Renal cortex interstitium (tissue), 11 donors: Measurements from ENCODE around the gene FNDC3B. TPM values are rescaled to one million over a fixed set of nuclear protein-coding genes. Genes with fewer than 3 reads are reported as not detected.
A peak's percentile ranks its signal among the peaks of the same experiment; 100 is the strongest.

Experiments used
- DNase-seq, 11 donors: peaks; one replicate each; pipeline ENCODE4 v3.0.0-alpha.2; 2013; ENCODE audit warnings: low read depth in 9 of 11, low spot score in 4 of 11; ENCODE audit errors: extremely low read depth in 1 of 11
- polyA plus RNA-seq, 3 donors: library from polyadenylated mRNA; unstranded; fragments of 120-200 nt; gene quantifications; one replicate each; pipeline ENCODE4 v1.2.1, GENCODE V29; 2013; ENCODE audit not compliant: insufficient read length in 3 of 3

The FNDC3B gene
- polyA plus RNA-seq, 3 donors, result 55.0 to 61.0 (median 59.9) TPM

DNA sequence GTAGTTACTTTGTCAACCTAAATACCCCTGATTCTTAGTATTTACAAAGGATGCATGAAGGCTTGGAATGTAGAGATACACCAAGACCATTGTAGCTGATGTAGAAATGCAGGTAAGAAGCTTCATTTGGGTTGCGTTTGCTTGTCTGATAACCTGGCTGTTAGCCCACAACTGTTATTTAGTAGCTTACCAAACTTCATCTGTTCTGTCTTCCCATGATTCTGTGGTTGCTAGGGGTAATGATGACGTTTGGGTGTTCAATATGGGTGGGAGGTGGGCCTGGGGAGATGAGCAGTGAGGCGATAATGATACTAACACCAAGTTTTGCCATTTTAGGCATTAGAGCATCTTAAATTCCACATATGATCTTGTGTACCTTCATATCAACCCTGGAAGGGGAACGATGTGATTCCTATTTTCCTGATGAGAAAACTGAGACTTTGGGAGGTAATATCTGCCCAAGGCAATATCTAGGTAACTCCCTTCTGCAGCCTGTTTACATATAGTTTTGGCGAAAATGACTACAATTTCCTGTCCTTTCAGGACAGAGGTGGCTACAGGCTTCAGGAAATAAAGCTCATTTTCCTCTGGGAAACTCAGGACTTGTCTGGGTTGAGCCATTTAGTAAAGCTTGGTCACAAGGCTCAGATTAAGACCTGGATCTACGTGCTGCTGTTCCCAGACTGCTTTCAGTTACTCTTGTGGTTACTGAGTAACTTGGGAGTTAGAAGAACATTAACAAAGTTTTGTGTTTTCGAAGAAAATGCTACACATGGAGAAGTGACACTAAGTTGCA lies 26.8 kb downstream of the FNDC3B start:
- DNase-seq, result peak in 6 of 11 donors; percentile 29 to 84 (median 65)

DNA sequence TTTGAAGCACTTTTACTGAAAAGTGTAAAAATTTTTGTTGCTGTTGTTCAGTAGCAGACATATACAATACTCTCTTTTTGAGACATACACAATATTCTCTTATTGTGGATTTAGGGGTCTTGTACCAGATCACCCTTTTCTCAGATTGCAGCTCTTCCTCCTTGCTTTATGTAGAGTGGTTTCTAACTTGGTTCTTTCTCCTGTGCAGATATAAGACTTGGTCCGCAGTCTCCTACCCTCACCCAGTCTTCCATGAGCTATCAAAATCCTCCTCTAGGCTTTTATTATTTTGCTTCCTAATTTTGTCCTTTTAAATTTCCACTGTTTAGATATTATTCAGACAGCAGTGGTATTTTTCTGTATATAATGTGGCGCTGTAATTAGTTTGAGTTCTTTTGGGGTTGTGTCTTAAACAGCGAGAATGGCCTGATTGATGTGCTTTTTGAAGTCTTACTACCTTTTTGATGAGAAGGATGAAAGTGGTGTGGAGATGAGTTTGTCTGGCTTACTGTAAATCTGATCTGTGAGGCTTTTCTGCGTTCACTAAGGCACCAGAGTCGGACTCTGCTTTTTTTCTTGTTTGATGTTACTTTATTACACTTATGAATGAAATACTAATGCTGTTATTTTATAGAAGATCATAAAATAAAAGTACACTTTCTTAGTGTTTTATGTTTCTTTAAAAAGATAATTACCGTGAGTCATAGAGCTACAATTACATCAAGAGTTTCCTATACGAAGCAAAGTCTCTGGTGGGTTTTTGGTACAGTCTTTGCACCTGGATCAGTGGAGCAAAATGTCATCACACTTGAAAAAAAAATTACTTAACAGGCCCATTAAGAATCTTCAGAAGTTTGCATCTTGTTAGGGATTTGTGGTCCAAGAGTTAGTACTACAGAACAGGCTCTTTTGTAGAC lies 27.8 kb downstream of the FNDC3B start:
- no peak for DNase-seq

DNA sequence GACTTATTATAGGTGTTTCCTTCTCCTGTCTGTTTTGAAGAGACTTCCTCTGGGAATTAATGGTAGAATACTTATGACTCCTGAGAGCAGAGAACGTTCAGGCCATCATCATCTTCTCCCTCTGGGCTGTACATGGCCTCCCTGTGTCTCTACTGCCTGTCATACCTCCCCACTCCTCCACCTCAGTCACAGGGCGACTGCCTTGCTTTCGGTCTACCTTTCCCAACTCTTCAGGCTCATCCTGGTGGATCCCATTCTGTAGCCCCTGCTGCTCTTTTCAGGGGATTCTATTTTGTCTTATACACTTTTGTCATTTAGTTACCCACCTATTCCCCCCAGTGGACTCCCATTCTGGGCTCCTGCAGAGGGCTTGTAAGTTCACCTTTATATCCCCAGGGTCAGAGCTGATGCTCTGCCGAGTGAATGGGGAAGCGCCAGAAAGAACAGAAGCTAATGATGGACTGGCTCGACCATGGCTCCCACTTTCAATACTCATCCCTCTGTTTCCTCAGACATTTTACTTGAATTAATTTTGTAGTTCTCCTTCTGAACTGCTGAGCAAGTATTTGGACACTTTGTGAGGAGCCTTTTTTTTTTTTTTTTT lies 28.6 kb downstream of the FNDC3B start:
- DNase-seq, result no peak

DNA sequence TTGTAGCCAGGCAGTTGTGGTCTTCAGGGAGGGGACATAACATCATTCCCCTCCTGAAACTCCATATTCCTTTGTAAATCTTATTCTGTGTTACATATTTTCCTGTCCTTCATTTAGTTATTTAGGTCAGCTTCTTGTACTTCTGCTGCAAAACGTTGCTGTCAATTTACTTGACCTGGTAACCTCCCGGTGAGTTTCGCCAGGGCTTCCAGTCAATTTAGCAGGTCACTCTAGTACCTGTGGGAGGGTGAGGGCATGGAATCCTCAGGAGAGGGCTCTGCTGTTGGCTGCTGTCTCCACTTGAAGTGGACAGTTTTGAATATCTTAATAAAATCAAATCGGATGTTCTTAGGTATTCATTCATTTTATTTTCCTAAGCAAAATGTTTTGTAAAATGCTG lies 29.6 kb downstream of the FNDC3B start:
- DNase-seq, result no peak

DNA sequence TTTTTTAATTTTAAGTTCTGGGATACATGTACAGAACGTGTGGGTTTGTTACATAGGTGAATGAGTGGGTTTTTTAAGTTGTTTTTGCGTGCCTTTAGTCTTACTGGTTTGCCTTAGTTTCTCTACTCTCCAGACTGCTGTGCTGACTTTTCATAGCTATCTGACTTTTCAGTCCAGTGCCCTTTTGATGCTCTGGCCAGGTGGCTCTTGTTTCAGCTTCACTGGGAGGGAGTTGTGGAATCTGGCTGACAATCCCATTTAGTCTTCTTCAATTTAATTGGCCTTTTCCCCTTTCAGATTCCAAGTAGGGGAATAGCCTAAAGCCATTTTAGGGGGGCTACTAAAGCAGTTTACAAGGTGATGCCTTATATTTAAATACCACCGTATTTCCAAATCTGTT lies 30.1 kb downstream of the FNDC3B start:
- DNase-seq, result peak in 2 of 11 donors; percentile 48 to 57

DNA sequence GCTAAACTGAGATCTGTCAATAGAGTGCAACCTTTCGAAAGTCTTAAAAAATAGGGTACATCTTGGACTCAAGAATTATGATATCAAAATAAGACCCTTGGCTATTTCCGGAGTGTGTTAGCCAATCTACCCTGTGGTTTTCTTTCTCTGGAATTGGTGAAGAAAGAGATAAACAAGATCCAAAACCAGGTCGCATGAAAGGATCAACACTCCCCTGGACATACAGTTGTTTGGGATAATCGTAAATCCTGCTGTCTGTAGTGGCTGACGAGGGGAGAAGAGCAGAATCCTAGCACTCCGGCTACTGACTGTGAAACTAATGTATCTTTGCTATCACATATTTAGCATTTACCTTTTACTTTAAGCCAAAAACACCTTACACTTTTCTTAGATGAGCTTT lies 30.9 kb downstream of the FNDC3B start:
- peak in 1 of 11 donors; percentile 24 for DNase-seq

DNA sequence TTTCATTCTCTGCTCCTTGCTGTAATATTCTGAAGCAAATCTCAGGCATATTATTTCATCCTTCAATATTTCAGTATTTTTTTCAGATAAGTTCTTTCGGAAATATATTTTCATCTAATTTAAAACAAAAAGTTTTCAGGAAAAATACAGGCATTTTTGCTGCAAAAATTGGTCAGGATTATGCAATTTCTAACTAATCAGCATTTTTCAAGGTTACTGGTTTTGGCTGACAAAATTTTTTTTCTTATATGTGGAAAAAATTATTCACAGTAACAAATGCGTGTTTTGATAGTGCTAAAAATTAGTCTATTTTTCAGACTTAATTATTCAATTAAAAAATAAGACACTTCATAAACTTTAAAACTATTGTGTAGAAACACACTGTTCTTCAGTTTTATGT lies 31.4 kb downstream of the FNDC3B start:
- no peak for DNase-seq

DNA sequence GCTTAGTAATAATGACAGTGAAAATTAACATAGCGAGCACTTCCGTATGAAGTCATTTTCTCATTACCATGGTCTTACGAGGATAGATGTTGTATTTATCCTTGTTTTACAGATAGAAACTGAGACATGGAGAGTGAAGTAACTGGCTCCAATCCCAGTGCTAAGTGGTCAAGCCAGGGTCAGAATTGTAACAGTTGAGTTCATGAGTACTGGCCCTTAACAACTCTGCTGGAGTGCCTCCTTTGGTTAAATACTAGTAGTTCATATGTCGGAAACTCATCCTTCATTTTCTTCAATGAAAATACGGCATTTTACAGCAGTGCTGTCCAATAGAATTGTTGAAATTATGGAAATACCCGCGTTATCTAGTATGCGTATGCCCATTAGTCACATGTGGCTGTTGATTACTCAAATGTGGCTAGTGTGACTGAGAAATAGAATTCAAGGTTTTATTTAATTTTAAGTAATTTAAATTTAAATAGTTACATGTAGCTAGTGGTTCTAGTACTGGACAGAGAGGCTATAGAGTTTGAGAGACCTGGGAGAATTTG lies 32.5 kb downstream of the FNDC3B start:
- no peak for DNase-seq

DNA sequence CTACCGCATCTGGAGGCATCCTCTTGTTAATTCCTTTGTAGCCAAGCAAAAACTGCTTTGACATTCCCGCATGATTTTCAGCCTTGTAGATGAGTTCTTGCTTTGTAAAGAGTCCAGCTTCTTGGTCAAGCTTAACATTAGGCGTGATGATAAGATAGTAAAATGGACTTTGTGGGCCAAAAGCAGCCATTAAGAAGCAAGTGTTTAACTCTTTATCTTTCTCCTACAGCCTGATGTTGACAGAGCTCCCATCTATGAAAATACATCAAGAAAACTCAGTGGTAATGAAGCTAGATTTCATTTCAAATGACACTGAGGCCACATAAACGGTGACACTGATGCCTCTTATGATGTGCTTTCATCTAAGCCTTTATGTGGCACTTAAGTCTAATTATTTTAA lies 33.2 kb downstream of the FNDC3B start:
- no peak for DNase-seq

DNA sequence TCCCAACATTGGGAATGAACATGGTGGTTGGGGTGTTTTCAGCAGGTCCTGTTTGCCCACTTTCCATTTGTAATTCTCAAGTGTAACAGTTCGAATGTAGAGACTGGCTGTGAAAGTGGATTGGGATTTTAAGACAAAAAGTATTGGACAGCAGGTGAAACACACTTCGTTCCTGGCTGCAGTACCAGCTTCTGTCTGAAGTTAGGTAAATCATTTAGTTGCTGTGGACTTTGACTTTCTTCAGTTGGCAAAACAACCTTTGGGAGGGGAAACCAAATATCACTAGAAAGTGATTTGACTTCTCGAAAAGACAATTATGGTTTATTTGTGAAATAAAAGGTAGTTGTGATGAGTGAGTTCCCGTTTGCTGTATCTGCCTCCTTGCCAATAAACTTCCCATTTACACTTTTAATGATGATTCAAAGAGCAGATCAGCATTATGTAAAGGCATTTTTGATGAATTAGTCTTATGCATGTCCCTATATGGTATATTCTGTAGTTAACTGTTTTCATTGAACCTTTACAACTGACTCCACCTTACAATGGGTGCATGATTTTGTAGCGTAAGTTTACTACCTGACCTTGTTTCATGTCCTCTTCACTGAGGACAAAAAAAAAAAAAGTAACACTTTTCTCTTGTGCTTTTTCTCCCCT lies 34.0 kb downstream of the FNDC3B start:
- DNase-seq, result no peak

DNA sequence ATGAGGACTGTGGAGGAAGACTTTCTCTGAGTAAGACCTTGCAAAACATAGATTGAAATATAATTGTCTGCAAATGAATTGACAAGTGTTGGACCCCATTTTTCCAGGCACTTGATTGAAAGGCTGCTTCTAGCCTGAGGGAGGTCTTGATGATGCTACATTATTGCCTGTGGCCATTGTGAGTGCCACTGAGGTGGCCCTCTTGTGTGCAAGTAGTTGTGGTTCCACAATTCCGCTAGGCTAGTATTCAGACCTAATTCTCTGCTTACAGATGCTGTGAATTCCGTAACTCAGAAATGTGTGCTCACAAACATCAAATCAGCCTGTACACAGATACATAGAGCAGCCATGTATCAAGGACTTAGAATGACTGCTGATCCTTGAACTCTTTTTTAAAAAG lies 34.7 kb downstream of the FNDC3B start:
- DNase-seq, result no peak

DNA sequence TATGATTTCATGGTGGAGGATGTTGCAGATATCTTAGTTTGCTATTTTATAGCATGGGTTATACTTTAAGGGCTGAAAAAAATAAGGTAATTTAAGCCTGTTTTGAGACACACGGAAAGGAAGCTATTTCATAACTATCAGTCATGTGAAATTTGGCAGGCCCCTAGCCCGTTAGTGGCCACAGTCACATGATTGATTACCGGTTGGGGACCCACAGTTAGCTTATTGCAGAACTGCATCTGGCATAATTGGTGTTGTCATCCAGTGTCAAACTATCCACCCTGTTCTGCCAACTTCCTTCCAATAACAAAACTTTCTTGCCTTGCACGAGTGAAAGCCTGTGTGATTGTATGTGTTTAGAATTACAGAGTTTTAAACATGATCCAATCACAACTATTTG lies 35.2 kb downstream of the FNDC3B start:
- DNase-seq, result no peak

DNA sequence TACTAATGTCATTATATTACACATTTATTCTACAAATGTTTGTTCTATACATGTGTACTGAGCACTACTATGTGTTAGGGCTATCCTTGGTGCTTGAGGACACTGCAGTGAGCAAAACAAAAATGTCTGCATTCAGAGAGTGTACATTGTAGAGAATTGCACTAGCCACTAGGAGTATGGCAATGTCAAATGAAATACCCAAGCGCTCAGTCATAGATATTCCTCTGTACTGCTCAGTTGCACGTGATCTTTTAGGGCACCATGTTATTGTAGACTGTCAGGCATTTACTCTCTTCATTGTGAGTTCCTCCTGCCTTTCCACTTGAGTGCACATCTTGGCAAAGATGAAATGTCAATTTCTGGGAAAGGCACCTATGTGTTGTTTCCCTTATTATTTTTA lies 36.8 kb downstream of the FNDC3B start:
- no peak for DNase-seq

DNA sequence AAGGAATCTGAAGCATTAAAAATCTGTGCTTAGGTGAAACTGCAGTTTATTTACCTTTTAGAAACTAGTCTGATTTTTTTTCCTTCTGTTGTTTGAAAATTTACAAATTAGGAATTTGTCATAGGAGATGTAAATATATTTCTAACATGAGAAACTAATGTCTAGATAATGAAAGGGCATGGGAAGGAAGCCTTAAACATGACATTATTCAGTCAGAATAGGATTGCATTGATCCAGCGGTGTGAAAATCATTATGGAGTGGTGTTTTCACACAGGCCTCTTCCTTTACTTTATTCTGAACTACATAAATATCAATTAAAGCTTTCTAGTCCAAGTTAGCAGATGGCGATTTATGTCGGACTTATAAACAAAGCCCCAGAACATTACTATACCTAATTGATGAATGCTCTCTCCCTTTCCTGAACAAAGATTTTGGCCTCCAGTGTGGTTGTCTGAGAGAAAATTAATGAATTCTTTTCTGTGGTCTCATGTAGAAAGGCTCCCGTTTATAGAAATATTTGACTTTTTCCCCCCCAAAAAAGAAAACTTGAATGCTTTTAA lies 37.9 kb downstream of the FNDC3B start:
- DNase-seq, result no peak

DNA sequence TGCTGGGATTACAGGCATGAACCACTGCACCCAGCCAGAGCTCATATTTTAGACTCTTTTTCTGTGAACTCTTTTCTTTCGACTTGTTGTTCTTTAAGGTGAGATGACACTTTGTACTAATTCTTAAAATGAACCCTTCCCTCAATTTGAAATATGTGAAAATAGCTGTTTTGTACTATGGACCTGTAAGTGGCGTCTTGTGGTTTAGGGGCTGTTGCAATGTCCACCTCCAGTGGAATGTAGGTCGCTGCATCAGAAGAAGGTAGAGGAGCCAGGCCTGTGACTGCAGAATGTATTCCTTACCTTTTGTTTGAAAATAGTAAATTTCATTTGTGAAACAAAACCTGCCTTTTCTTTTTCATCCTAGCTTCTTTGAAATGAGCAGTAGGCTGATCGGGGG lies 38.9 kb downstream of the FNDC3B start:
- no peak for DNase-seq

DNA sequence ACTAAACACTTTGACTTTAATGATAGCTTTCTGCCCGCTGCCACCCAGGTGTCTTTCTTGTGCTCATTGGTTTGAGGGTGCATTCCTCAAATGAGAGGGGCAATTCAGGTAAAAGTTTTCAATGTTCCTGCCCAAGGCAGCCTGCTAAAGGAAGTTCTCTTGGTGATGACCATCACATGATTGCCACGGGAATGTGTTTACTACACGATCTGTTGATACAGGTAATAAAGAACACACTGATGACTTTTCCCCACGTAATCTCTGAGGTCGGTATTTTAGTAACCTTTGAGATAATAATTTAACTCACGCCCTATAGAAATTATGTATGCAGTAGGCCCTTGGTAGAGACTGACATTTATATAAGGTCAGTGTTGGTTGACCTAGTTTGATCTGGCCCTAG lies 39.3 kb downstream of the FNDC3B start:
- no peak for DNase-seq

DNA sequence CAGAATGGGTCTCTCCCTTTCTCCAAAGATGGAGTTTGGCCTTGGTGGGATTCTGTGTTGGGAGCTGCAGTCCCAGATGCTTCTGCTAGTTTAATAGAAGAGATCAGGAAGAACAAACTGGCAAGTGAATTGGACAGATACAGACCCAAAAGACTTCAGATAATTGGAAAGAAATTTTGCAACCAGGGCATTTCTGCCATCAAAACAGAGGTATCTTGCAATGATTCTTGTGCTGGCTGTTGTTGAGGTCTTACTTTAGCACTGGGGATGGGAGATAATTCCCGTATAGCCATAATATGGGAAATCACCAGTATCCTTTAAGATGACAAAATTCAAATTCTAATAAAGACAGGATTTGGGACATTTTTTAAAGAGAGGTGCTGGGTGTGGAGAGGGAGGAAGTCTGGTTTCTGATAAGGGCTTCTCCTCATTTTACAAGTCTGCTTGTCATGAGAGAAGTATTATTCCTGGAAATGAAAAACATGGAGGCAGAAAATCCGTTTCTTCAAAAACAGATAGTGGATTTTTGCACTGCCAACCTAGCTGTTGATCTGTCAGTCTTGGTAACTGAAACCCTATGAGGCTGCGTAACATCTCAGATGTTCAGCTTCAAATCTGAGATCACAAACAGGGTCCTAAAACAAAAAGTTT lies 40.1 kb downstream of the FNDC3B start:
- DNase-seq, result no peak

DNA sequence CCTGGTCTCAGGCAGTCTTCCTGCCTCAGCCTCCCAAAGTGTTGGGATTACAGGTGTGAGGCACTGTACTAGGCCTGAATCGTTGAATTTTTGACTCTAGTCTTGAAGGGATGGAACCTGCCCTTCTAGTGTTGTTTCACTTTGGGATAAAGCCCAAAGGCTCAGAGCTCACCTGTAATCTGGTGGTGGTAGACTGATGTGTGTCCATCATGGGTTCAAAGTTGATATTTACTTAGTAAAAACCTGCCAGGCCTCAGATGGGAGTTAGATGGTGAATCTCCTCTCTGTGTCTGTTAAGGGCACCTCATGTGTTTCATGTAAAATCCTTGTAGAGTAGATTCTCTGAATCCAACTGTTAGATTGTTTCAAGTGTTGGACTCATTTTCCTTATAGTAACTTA lies 41.1 kb downstream of the FNDC3B start:
- DNase-seq, result no peak
